HG02759 (cell line): Measurements from ENCODE around the gene LMBRD1.

Source experiments
- ATAC-seq: cut with Tn5 transposase; IDR thresholded peaks from one replicate; pipeline ENCODE4 v1.9.1; 2021; ENCODE audit warnings: mild to moderate bottlenecking, moderate library complexity; ENCODE audit not compliant: unreplicated experiment

LMBRD1 gene

GRCh38 chr6:69647726-69648125, 149.1 kb downstream of the LMBRD1 start:
- no peak for ATAC-seq

- ATAC-seq: no peak
Observed at GRCh38 chr6:69643688-69644087, 153.1 kb downstream of the LMBRD1 start.

GRCh38 chr6:69632932-69633331, 163.9 kb downstream of the LMBRD1 start:
- ATAC-seq: no peak

GRCh38 chr6:69631552-69632346, 165.1 kb downstream of the LMBRD1 start:
- no peak for ATAC-seq

- no peak for ATAC-seq
Observed at GRCh38 chr6:69630767-69631166, 166.0 kb downstream of the LMBRD1 start.

- ATAC-seq: no peak
Observed at GRCh38 chr6:69627625-69628024, 169.2 kb downstream of the LMBRD1 start.

GRCh38 chr6:69624944-69625343, 171.9 kb downstream of the LMBRD1 start:
- ATAC-seq: no peak
